SK-N-MC (cell line): Measurements from ENCODE around the gene SH3GLB2.
"Not testable (repeated sequence)": the region's sequence is repeated elsewhere in the genome, so short reads cannot be mapped to it uniquely, and the experiment has no call there.

Source experiments
- DNase-seq: peaks from one replicate; pipeline ENCODE4 v3.0.0-alpha.2; 2011; ENCODE audit warnings: low read depth, low spot score
- H3K27ac ChIP-seq: fragments of 200-600 bp; sonication (generic); 2 replicates; pipeline ENCODE4 v1.5.1; 2016; ENCODE audit warnings: mixed run types
- H3K36me3 ChIP-seq: fragments of 200-600 bp; sonication (generic); 2 replicates; pipeline ENCODE4 v1.6.1; 2017; ENCODE audit warnings: antibody characterized with exemption, low read length, mixed read lengths; ENCODE audit not compliant: insufficient read depth
- H3K4me3 ChIP-seq: fragments of 200-600 bp; sonication (generic); 2 replicates; pipeline ENCODE4 v1.5.1; 2016
- H3K9ac ChIP-seq: fragments of 200-600 bp; sonication (generic); 2 replicates; pipeline ENCODE4 v1.8.0; 2017; ENCODE audit warnings: mixed run types, mixed read lengths; ENCODE audit not compliant: insufficient read length
- H3K9me3 ChIP-seq: fragments of 200-600 bp; sonication (generic); 2 replicates; pipeline ENCODE4 v1.6.1; 2017; ENCODE audit warnings: low read depth, mild to moderate bottlenecking, antibody characterized with exemption, low read length, moderate library complexity, mixed read lengths
- EZH2 ChIP-seq: fragments of 200-600 bp; sonication (generic); IDR thresholded peaks from one replicate; pipeline ENCODE4 v1.6.1; 2017; ENCODE audit warnings: antibody characterized with exemption
- FOXP2 ChIP-seq: optimal IDR thresholded peaks from 2 replicates; pipeline ENCODE3; 2011; ENCODE audit warnings: mild to moderate bottlenecking, moderate library complexity; ENCODE audit not compliant: insufficient read depth; ENCODE audit errors: extremely low read length, control extremely low read depth
- POLR2AphosphoS5 ChIP-seq: IDR thresholded peaks from 2 replicates; pipeline ENCODE4 v1.6.1; 2012; ENCODE audit warnings: mild to moderate bottlenecking, low read depth, low read length, borderline replicate concordance

The SH3GLB2 gene

GRCh38 chr9:129005336-129005997 is 22.7 kb downstream of the SH3GLB2 start:
- H3K27ac ChIP-seq = no peak overlapping the region
- H3K36me3 ChIP-seq = peaks cover 64% of the 10 kb centered on the region
- H3K9ac ChIP-seq = no peak overlapping the region

GRCh38 chr9:129004173-129004572 is 24.0 kb downstream of the SH3GLB2 start:
- not testable (repeated sequence) for H3K9ac ChIP-seq, DNase-seq, H3K4me3 ChIP-seq, H3K27ac ChIP-seq, H3K9me3 ChIP-seq
- H3K36me3 ChIP-seq = peaks cover 76% of the 10 kb centered on the region

More at GRCh38 chr9:129005336-129005997, 22.7 kb downstream of the SH3GLB2 start:
- no peak for DNase-seq
- TF ChIP-seq EZH2 = no peak
- TF ChIP-seq POLR2AphosphoS5 = no peak
- TF ChIP-seq FOXP2 = no peak
- no peak overlapping the region for H3K4me3 ChIP-seq
- no peaks in the 10 kb centered on the region for H3K9me3 ChIP-seq

GRCh38 chr9:129002992-129003391 is 25.1 kb downstream of the SH3GLB2 start:
- Histone ChIP-seq H3K9me3 (no peaks in the 10 kb centered on the region), H3K27ac (no peak overlapping the region), H3K36me3 (peaks cover 85% of the 10 kb centered on the region), H3K4me3 (no peak overlapping the region), H3K9ac (no peak overlapping the region)
- no peak for DNase-seq
- TF ChIP-seq EZH2 (no peak), FOXP2 (no peak), POLR2AphosphoS5 (no peak)

DNA sequence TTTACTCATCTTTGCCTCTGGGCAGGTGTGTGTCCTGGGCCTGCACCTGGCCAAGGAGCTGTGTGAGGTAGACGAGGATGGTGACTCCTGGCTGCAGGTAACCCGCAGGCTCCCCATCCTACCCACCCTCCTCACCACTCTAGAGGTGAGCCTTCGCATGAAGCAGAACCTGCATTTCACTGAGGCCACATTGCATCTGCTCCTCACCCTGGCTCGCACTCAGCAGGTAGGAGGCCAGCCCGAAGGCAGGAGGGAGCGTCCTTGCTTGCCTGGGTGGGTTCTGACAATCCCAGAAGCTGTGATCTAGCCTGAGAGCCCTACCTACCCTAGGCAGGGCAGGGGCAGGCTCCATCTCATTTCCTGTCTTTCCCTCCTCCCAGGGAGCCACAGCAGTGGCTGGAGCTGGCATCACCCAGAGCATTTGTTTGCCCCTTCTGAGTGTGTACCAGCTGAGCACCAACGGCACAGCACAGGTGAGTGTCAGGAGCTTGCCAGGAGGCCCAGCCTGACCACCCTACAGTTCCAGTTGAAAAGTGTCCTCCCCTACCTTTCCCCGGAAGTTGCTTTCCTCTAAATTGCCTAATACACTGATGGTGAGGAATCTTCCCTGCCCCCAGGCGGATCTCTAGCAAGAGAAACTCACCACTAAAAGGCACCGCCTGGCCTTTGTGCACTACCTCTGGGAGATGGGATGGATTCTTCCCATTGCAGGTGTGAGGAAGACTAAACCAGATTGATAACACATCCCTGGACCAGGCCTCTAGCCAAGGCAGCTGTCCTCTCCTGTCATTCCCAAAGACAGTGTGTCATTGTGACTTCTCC is 26.4 kb downstream of the SH3GLB2 start:
- H3K27ac ChIP-seq = no peak overlapping the region
- H3K9me3 ChIP-seq = no peaks in the 10 kb centered on the region
- H3K4me3 ChIP-seq = no peak overlapping the region
- DNase-seq = no peak
- peaks cover 83% of the 10 kb centered on the region for H3K36me3 ChIP-seq
- TF ChIP-seq EZH2 = no peak
- TF ChIP-seq POLR2AphosphoS5 = no peak
- no peak for TF ChIP-seq FOXP2
- H3K9ac ChIP-seq = no peak overlapping the region

DNA sequence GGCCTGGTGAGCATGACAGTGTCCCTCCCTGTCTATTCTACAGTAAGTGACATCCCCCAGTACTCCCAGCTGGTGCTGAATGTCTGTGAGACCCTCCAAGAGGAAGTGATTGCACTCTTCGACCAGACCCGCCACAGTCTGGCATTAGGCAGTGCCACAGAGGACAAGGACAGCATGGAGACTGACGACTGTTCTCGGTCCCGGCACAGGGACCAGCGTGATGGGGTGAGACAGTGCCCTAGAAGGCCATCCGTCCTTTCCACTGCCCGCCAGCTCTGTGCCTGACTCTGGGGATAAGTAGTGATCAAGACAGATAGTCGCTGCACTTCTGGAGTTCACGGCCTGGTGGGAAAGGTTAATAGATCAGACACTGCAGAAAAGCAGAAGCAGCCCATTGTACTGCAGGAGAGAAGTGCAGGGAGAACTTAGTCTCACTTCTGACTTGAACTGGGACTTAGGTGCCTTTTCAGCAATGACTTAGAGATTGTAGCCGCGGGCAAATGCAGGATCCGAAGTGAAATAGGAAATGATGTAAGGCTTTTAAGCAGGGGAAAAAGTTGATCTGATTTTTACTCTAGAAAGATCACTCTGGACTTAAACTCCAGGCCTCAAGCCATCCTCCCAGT is 28.4 kb downstream of the SH3GLB2 start:
- no peak for DNase-seq
- Histone ChIP-seq H3K4me3 (no peak overlapping the region), H3K27ac (no peak overlapping the region), H3K9ac (no peak overlapping the region), H3K36me3 (peaks cover 81% of the 10 kb centered on the region), H3K9me3 (no peaks in the 10 kb centered on the region)
- TF ChIP-seq FOXP2 = no peak
- TF ChIP-seq EZH2 = no peak
- TF ChIP-seq POLR2AphosphoS5 = no peak

DNA sequence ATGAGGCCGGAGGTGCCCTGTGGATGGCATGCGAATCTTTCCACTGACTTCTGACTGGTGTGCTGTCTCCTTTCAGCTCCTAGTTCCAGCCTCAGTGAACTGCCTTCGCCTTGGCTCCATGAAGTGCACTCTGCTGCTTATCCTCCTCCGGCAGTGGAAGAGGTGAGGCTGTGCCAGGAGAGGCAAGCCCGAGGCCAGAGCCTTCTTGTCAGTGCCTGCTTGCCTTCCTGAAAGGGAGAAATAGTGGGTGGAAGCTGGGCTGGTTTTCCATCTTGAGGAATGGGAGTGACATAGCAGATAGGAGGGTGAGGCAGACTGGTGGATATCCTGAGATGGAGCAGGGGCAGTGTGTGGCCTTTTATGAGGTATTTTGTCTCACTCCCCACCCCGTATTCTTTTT is 29.7 kb downstream of the SH3GLB2 start:
- H3K4me3 ChIP-seq = no peak overlapping the region
- no peak for DNase-seq
- no peaks in the 10 kb centered on the region for H3K9me3 ChIP-seq
- no peak overlapping the region for H3K9ac ChIP-seq
- no peak overlapping the region for H3K27ac ChIP-seq
- peaks cover 90% of the 10 kb centered on the region for H3K36me3 ChIP-seq
- TF ChIP-seq FOXP2 (no peak), POLR2AphosphoS5 (no peak), EZH2 (no peak)

GRCh38 chr9:128995791-128996190 is 32.3 kb downstream of the SH3GLB2 start:
- no peak overlapping the region for H3K9ac ChIP-seq
- TF ChIP-seq EZH2 (no peak), FOXP2 (no peak), POLR2AphosphoS5 (no peak)
- no peak overlapping the region for H3K27ac ChIP-seq
- no peak for DNase-seq
- no peaks in the 10 kb centered on the region for H3K9me3 ChIP-seq
- no peak overlapping the region for H3K4me3 ChIP-seq
- peaks cover 82% of the 10 kb centered on the region for H3K36me3 ChIP-seq

GRCh38 chr9:128992995-128993394 is 35.1 kb downstream of the SH3GLB2 start:
- no peak overlapping the region for H3K27ac ChIP-seq
- TF ChIP-seq POLR2AphosphoS5 = no peak
- no peak for TF ChIP-seq FOXP2
- no peak for TF ChIP-seq EZH2
- H3K9ac ChIP-seq = no peak overlapping the region
- no peaks in the 10 kb centered on the region for H3K9me3 ChIP-seq
- no peak overlapping the region for H3K4me3 ChIP-seq
- DNase-seq = no peak
- peaks cover 78% of the 10 kb centered on the region for H3K36me3 ChIP-seq
